Measurements from ENCODE around the gene TP53TG5. TPM values are rescaled to one million over a fixed set of nuclear protein-coding genes. Genes with fewer than 3 reads are reported as not detected.

The TP53TG5 gene
- not detected in 2 replicates for total RNA-seq

DNA sequence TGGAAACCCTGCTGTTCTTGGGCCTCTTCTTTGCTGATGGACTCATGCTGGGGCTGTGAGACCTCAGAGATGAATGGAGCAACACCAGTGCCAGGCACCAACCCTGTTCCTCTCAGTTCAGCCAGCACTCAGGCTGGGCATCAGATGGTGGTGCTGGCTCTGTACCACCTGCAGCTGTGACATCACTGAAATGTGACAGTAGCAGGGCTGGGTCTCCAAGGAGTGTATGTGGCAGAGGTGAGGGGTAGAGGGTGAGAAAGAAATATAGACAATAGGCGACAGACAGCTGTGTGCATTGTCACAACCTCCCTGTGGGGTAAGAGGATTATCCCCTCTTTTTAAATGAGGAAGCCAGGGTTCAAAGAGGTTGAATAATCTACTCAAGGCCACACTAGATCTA lies at the start of gene TP53TG5:
TSS of gene TP53TG5 (minus strand) at position 135 of the 400 bp plus-strand sequence. CDS start at position 46, 89 bp downstream.

DNA sequence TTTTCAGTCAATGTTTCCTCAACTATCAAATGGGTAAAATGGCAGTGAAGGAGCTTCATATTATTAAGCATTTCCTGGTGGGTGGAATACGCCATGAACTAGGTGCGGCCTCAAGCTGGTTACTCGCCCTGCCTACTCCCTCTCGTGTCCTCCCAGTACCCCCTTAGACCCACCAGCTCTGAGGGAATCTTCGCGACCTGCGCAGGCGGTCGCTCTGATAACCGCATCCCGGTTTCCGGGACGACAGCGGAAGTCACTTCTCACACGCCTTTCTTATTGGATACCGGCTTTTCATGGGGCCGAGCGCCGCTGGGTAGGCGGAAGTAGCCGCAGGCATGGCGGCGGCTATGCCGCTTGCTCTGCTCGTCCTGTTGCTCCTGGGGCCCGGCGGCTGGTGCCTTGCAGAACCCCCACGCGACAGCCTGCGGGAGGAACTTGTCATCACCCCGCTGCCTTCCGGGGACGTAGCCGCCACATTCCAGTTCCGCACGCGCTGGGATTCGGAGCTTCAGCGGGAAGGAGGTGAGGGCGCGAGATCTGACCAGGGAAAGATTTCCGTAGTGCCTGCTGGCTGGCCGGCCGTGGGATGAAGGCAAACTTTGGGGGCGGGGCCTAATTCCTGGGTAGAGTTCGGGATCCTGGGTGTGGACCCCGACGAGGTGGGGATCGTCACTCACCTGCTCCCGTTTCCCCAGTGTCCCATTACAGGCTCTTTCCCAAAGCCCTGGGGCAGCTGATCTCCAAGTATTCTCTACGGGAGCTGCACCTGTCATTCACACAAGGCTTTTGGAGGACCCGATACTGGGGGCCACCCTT lies 37.9 kb upstream of the TP53TG5 start, which contains the start of gene PIGT:
TSS of gene PIGT (plus strand) at position 320 of the 816 bp plus-strand sequence. CDS start at position 336, 16 bp downstream.

DNA sequence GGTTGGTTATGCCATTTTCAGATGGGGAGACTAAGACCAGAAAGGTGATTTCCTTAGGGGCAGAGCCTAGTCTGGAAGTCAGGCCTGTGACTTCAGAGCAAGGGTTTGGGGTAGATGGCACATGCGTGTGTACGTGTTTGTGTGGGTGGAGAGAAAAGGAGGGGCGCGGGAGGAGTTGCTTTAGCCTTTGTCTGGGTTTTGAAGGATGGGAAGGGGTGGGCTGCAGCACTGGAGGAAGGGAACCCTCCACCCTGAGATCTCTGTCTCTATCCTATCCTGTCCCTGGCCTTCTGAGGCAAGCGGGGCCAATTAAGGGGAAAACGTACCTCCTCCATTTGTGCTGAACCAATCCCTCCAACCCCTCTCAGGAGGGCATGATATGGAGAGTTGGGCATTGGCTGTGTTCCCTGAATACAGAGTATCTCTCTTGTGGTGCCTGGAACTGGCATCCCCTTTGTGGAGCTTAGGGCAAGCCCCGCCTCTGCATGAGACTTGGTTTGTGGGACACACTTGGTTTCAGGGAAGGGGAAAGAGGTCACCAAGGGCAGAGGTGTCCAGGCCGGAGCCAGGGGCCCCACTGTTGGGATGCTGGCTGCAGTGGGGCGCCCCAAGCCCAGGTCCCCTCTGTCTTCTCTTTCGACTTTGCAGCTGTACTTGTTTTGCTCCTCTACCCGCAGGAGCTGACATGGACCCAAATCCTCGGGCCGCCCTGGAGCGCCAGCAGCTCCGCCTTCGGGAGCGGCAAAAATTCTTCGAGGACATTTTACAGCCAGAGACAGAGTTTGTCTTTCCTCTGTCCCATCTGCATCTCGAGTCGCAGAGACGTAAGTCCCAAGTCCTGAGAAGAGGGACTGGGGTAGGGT lies 29.9 kb upstream of the TP53TG5 start, which contains the start of gene DBNDD2:
TSS of gene DBNDD2 (plus strand) at position 507 of the 863 bp plus-strand sequence. CDS start at position 686, 179 bp downstream.

GRCh38 chr20:45362804-45363610 lies 15.1 kb downstream of the TP53TG5 start, which contains the start of gene SYS1:
Gene SYS1 (plus strand): TSS chr20:45363156. CDS start chr20:45363532, 376 bp downstream.

GRCh38 chr20:45347936-45348778 lies 30.0 kb downstream of the TP53TG5 start, which contains the start of gene SDC4:
Gene SDC4 (minus strand): TSS chr20:45348424. CDS start chr20:45348384, 40 bp downstream.

Other genes with a start within 250 kb of the TP53TG5 start
- not detected in 2 replicates for gene PI3, start 203.4 kb downstream of the TP53TG5 start, total RNA-seq
- gene SEMG1, start 171.3 kb downstream of the TP53TG5 start, total RNA-seq = not detected in 2 replicates
- gene SEMG2, start 157.0 kb downstream of the TP53TG5 start, total RNA-seq = not detected in 2 replicates
- 1.7 and 19.5 TPM in 2 replicates for gene SLPI, start 123.8 kb downstream of the TP53TG5 start, total RNA-seq
- not detected in 2 replicates for gene RBPJL, start 71.5 kb downstream of the TP53TG5 start, total RNA-seq
- gene MATN4, start 70.0 kb downstream of the TP53TG5 start, total RNA-seq = 1.6 TPM in 1 of 2 replicates, not detected in the other
- gene SDC4, start 29.9 kb downstream of the TP53TG5 start, total RNA-seq = 45.2 and 48.1 TPM in 2 replicates
- gene SYS1, start 15.2 kb downstream of the TP53TG5 start, total RNA-seq = 22.4 and 23.6 TPM in 2 replicates
- 2.0 and 12.3 TPM in 2 replicates for gene DBNDD2, start 30.0 kb upstream of the TP53TG5 start, total RNA-seq
- 87.8 and 96.4 TPM in 2 replicates for gene PIGT, start 37.8 kb upstream of the TP53TG5 start, total RNA-seq
- not detected in 2 replicates for gene WFDC2, start 91.4 kb upstream of the TP53TG5 start, total RNA-seq
- not detected in 2 replicates for gene SPINT3, start 137.3 kb upstream of the TP53TG5 start, total RNA-seq
- gene WFDC6, start 161.2 kb upstream of the TP53TG5 start, total RNA-seq = not detected in 2 replicates
- gene EPPIN, start 169.1 kb upstream of the TP53TG5 start, total RNA-seq = not detected in 2 replicates
- gene WFDC8, start 201.0 kb upstream of the TP53TG5 start, total RNA-seq = not detected in 2 replicates